ENCODE data around the gene FRMPD4. TPM values are rescaled to one million over a fixed set of nuclear protein-coding genes. Genes with fewer than 3 reads are reported as not detected.

FRMPD4 gene
- polyA plus RNA-seq, 2 of the 4 experiments (the other 2 are of a cell fraction), result 0.08 to 0.28 TPM

DNA sequence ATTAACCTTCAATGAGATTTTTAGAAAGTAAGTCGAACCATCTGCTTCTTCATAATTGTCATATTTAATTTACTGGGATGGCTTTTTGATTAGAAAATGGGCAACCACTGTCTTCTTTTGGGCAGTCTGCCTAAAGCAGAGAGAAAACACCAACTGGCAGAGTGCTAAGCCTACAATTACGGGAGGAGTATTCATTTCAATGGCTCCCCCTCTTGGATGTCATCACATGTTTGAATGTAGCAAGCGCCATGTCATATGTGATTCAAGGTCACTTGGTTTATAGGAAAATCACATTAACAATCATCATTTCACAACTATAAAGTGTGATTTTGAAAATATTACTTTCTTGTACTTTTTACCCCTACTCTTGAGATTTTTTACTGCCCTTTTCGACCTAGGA, 261.9 kb downstream of the FRMPD4 start:
- TF ChIP-seq, protein P1, sequence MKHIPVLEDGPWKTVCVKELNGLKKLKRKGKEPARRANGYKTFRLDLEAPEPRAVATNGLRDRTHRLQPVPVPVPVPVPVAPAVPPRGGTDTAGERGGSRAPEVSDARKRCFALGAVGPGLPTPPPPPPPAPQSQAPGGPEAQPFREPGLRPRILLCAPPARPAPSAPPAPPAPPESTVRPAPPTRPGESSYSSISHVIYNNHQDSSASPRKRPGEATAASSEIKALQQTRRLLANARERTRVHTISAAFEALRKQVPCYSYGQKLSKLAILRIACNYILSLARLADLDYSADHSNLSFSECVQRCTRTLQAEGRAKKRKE (CRISPR knock-in tag; IDR thresholded peaks at IDR 0.05; ENCODE audit: low read depth), result no peak
- TF ChIP-seq JUN (IDR thresholded peaks at IDR 0.05) (no peak), CHD4 (IDR thresholded peaks at IDR 0.05; ENCODE audit: borderline replicate concordance) (no peak), CBX2 (IDR thresholded peaks at IDR 0.05; ENCODE audit: borderline replicate concordance, low read depth) (no peak), FOSB (CRISPR knock-in tag; IDR thresholded peaks at IDR 0.05) (no peak), MAZ (IDR thresholded peaks at IDR 0.05; ENCODE audit: borderline replicate concordance, low read depth, low read length) (no peak), POLR2A (IDR thresholded peaks at IDR 0.05; ENCODE audit: low read length) (no peak), HOXA7 (CRISPR knock-in tag; IDR thresholded peaks at IDR 0.05) (no peak), KDM1A (IDR thresholded peaks at IDR 0.05; ENCODE audit: low read depth) (no peak)
- TF ChIP-seq, protein P2, sequence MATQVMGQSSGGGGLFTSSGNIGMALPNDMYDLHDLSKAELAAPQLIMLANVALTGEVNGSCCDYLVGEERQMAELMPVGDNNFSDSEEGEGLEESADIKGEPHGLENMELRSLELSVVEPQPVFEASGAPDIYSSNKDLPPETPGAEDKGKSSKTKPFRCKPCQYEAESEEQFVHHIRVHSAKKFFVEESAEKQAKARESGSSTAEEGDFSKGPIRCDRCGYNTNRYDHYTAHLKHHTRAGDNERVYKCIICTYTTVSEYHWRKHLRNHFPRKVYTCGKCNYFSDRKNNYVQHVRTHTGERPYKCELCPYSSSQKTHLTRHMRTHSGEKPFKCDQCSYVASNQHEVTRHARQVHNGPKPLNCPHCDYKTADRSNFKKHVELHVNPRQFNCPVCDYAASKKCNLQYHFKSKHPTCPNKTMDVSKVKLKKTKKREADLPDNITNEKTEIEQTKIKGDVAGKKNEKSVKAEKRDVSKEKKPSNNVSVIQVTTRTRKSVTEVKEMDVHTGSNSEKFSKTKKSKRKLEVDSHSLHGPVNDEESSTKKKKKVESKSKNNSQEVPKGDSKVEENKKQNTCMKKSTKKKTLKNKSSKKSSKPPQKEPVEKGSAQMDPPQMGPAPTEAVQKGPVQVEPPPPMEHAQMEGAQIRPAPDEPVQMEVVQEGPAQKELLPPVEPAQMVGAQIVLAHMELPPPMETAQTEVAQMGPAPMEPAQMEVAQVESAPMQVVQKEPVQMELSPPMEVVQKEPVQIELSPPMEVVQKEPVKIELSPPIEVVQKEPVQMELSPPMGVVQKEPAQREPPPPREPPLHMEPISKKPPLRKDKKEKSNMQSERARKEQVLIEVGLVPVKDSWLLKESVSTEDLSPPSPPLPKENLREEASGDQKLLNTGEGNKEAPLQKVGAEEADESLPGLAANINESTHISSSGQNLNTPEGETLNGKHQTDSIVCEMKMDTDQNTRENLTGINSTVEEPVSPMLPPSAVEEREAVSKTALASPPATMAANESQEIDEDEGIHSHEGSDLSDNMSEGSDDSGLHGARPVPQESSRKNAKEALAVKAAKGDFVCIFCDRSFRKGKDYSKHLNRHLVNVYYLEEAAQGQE (IDR thresholded peaks at IDR 0.05), result no peak
- DNase-seq (ENCODE audit: low read depth in 1 of 2, low spot score in 1 of 2) (no peak), ATAC-seq (no peak), FAIRE-seq (no peak)
- WGBS (ENCODE audit: missing lambda C conversion rate), result 31% methylated on average over 4 of the region's 4 CpGs
- Histone ChIP-seq H3K9me3 (no peaks in the 10 kb centered on the region), H3K4me2 (no peak overlapping the region), H3K27ac (no peak overlapping the region), H3K4me1 (no peaks in the 10 kb centered on the region), H3K4me3 (no peak overlapping the region)
- POLR2A ChIA-PET, result no interaction called here
- CTCF ChIA-PET, result no interaction called here

DNA sequence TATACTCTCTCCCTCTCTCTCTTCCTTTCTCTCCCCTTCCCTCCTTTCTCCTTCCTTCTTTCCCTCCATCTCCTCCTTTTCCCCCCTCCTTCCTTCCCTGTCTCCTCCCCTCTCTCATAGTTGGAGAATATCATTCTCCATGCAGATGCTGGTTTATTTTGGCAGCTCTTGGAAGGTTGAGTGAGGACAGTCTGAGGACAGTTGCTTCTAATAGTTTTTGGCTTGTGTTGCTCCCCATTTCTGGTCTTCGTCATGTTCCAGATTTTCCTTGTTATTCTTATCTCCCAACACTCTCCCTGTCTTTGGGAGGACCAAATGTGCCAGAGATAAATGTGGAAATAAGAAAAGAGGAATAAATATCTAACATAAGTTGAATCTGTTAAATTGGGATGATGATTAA, 263.0 kb downstream of the FRMPD4 start:
- H3K4me1 ChIP-seq, result no peaks in the 10 kb centered on the region
- 69% methylated on average over 1 of the region's 1 CpG for WGBS (ENCODE audit: missing lambda C conversion rate)
- FAIRE-seq (no peak), ATAC-seq (no peak), DNase-seq (ENCODE audit: low read depth in 1 of 2, low spot score in 1 of 2) (no peak)
- TF ChIP-seq, protein P3, sequence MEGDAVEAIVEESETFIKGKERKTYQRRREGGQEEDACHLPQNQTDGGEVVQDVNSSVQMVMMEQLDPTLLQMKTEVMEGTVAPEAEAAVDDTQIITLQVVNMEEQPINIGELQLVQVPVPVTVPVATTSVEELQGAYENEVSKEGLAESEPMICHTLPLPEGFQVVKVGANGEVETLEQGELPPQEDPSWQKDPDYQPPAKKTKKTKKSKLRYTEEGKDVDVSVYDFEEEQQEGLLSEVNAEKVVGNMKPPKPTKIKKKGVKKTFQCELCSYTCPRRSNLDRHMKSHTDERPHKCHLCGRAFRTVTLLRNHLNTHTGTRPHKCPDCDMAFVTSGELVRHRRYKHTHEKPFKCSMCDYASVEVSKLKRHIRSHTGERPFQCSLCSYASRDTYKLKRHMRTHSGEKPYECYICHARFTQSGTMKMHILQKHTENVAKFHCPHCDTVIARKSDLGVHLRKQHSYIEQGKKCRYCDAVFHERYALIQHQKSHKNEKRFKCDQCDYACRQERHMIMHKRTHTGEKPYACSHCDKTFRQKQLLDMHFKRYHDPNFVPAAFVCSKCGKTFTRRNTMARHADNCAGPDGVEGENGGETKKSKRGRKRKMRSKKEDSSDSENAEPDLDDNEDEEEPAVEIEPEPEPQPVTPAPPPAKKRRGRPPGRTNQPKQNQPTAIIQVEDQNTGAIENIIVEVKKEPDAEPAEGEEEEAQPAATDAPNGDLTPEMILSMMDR (IDR thresholded peaks at IDR 0.05), result no peak
- TF ChIP-seq RFX5 (IDR thresholded peaks at IDR 0.05), result no peak
- CTCF ChIA-PET, result no interaction called here
- no peaks in the 10 kb centered on the region for H3K9me3 ChIP-seq
- H3K4me3 ChIP-seq, result no peak overlapping the region
- POLR2A ChIA-PET, result interaction anchor here (0.5 kb wide), 1 partner anchor 1410 kb away, joined by 3 read pairs; no protein-coding TSS in a partner anchor
- no peak overlapping the region for H3K4me2 ChIP-seq
- H3K27ac ChIP-seq, result no peak overlapping the region

DNA sequence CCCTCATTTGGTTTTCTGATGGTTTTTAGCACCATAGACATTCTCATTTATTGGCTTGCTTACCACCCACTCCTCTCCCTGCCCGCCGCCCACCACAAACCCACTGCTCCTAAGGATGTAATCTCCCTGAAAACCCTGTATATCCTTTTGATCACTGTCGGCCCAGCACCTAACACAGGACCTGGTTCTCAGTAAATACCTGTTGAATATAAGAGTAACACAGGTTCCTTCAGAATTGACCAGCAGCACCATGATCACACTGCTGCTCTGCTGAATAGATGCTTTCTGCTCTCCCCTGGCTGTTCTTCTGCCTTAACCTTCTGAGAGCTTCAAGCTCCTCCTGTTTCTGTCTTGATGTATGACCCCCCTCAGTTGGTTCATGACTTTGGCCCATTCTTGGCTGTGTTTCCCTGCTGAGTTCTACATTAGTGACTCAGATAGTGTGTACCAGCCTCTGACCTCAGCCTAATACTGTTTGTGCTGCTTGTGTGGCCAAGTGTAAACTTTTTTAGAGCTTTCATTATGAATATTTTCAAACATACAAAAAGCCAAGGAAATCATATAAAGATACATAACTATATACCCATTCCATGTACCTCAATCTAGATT, 265.3 kb downstream of the FRMPD4 start:
- FAIRE-seq (no peak), ATAC-seq (no peak)
- no peaks in the 10 kb centered on the region for H3K9me3 ChIP-seq
- no peak for TF ChIP-seq RCOR1 (IDR thresholded peaks at IDR 0.05; ENCODE audit: low read depth, low read length)
- TF ChIP-seq, protein P4, sequence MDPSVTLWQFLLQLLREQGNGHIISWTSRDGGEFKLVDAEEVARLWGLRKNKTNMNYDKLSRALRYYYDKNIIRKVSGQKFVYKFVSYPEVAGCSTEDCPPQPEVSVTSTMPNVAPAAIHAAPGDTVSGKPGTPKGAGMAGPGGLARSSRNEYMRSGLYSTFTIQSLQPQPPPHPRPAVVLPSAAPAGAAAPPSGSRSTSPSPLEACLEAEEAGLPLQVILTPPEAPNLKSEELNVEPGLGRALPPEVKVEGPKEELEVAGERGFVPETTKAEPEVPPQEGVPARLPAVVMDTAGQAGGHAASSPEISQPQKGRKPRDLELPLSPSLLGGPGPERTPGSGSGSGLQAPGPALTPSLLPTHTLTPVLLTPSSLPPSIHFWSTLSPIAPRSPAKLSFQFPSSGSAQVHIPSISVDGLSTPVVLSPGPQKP (IDR thresholded peaks at IDR 0.05; ENCODE audit: low read depth, low read length), result no peak
- TF ChIP-seq, protein P5, sequence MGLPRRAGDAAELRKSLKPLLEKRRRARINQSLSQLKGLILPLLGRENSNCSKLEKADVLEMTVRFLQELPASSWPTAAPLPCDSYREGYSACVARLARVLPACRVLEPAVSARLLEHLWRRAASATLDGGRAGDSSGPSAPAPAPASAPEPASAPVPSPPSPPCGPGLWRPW (IDR thresholded peaks at IDR 0.05), result no peak
- no peak for TF ChIP-seq NFE2L2 (conservative IDR thresholded peaks at IDR 0.05; ENCODE audit: low read length)
- no peak for TF ChIP-seq EHF (CRISPR knock-in tag; IDR thresholded peaks at IDR 0.05)
- TF ChIP-seq HOXB5 (CRISPR knock-in tag; IDR thresholded peaks at IDR 0.05), result no peak
- TF ChIP-seq, protein P1 (CRISPR knock-in tag; IDR thresholded peaks at IDR 0.05; ENCODE audit: low read depth), result no peak
- no peak for TF ChIP-seq CEBPB (IDR thresholded peaks at IDR 0.05)
- TF ChIP-seq, protein P6, sequence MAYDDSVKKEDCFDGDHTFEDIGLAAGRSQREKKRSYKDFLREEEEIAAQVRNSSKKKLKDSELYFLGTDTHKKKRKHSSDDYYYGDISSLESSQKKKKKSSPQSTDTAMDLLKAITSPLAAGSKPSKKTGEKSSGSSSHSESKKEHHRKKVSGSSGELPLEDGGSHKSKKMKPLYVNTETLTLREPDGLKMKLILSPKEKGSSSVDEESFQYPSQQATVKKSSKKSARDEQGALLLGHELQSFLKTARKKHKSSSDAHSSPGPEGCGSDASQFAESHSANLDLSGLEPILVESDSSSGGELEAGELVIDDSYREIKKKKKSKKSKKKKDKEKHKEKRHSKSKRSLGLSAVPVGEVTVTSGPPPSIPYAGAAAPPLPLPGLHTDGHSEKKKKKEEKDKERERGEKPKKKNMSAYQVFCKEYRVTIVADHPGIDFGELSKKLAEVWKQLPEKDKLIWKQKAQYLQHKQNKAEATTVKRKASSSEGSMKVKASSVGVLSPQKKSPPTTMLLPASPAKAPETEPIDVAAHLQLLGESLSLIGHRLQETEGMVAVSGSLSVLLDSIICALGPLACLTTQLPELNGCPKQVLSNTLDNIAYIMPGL (CRISPR knock-in tag; IDR thresholded peaks at IDR 0.05; ENCODE audit: borderline replicate concordance), result no peak
- TF ChIP-seq EP300 (IDR thresholded peaks at IDR 0.05), result no peak
- TF ChIP-seq RAD21 (conservative IDR thresholded peaks at IDR 0.05 in 1 of 2, IDR thresholded peaks at IDR 0.05 in 1 of 2), result no peak
- no peak for TF ChIP-seq CBX8 (IDR thresholded peaks at IDR 0.05)
- TF ChIP-seq SMC3 (IDR thresholded peaks at IDR 0.05), result no peak

More for the DNA sequence above, 265.3 kb downstream of the FRMPD4 start:
- POLR2A ChIA-PET, result no interaction called here
- Histone ChIP-seq H3K27ac (no peak overlapping the region), H3K4me1 (no peaks in the 10 kb centered on the region), H3K4me2 (no peak overlapping the region), H3K4me3 (no peak overlapping the region)
- CTCF ChIA-PET, result no interaction called here
- DNase-seq (ENCODE audit: low read depth in 1 of 2, low spot score in 1 of 2), result no peak
- WGBS (ENCODE audit: missing lambda C conversion rate), result 51% methylated on average over 3 of the region's 3 CpGs

All from A549 (cell line).